Measurements from ENCODE around the gene CD38. TPM values are rescaled to one million over a fixed set of nuclear protein-coding genes. Genes with fewer than 3 reads are reported as not detected.
"Not testable (repeated sequence)": the region's sequence is repeated elsewhere in the genome, so short reads cannot be mapped to it uniquely, and the experiment has no call there.

Gene CD38
- total RNA-seq, 1 experiment from 2014 or later: 0.07 TPM

GRCh38 chr4:15799701-15800100 lies 21.6 kb downstream of the CD38 start:
- Histone ChIP-seq H4K91ac (ENCODE audit: insufficient read length, low read depth, low read length) (no peak overlapping the region), H2AFZ (ENCODE audit: low read length) (no peak overlapping the region), H4K20me1 (ENCODE audit: control insufficient read depth, insufficient read depth, insufficient read length) (no peaks in the 10 kb centered on the region), H3K27ac (ENCODE audit: insufficient read length, low read depth, low read length) (no peak overlapping the region), H2BK5ac (ENCODE audit: insufficient read length, low read length) (no peak overlapping the region), H3K9me3 (ENCODE audit: control insufficient read depth, low read depth, low read length) (no peaks in the 10 kb centered on the region), H3K14ac (ENCODE audit: insufficient read depth, low read length) (no peak overlapping the region), H3K23ac (ENCODE audit: insufficient read length, low read depth, low read length) (no peak overlapping the region), H3K4me1 (ENCODE audit: insufficient read depth, low read length) (no peaks in the 10 kb centered on the region), H2BK120ac (ENCODE audit: low read depth, low read length, poor library complexity, severe bottlenecking) (no peak overlapping the region), H3K4ac (ENCODE audit: low read depth, low read length) (no peak overlapping the region), H2BK20ac (ENCODE audit: low read depth, low read length, poor library complexity, severe bottlenecking) (no peak overlapping the region), H3K4me2 (ENCODE audit: insufficient read depth, insufficient read length, low read length) (no peak overlapping the region), H3K79me2 (ENCODE audit: insufficient read depth, low read length) (no peaks in the 10 kb centered on the region), H4K5ac (ENCODE audit: insufficient read length, low read depth, low read length) (no peak overlapping the region), H3K18ac (ENCODE audit: insufficient read length, low read depth, low read length) (no peak overlapping the region), H3T11ph (ENCODE audit: low read length) (no peak overlapping the region), H2BK12ac (ENCODE audit: insufficient read length, low read depth, low read length) (no peak overlapping the region), H3K27me3 (ENCODE audit: insufficient read depth, low read length) (no peaks in the 10 kb centered on the region), H3K23me2 (ENCODE audit: insufficient read length, low read depth, low read length, poor library complexity, severe bottlenecking) (no peaks in the 10 kb centered on the region), H2BK15ac (ENCODE audit: low read depth, low read length) (no peak overlapping the region), H3K56ac (ENCODE audit: insufficient read length, low read depth, low read length) (no peak overlapping the region), H2AK5ac (ENCODE audit: insufficient read length, low read length) (no peak overlapping the region), H3K9ac (ENCODE audit: extremely low read depth, insufficient read length, low read length) (no peak overlapping the region), H4K8ac (replicated peaks; ENCODE audit: insufficient read length, low read depth, low read length) (no peak overlapping the region), H3K79me1 (ENCODE audit: insufficient read depth, low read depth, low read length, poor library complexity, severe bottlenecking) (no peaks in the 10 kb centered on the region)
- TF ChIP-seq CTCF (conservative IDR thresholded peaks at IDR 0.05): no peak
- peaks cover 0 to 6% of the 10 kb centered on the region in 2 experiments; a peak in 1 of 4 replicates for H3K4me1 Mint-ChIP-seq
- no peak overlapping the region for H3K4me3 Mint-ChIP-seq
- no peak for DNase-seq
- H3K9me3 Mint-ChIP-seq: peaks cover 14 to 15% of the 10 kb centered on the region in 2 experiments
- no peak overlapping the region for H3K27ac Mint-ChIP-seq
- H3K36me3 Mint-ChIP-seq (ENCODE audit: insufficient read depth in 1 of 3, low read depth in 3 of 3): peaks cover 0 to 15% (median 3%) of the 10 kb centered on the region in 3 experiments; a peak in 1 of 7 replicates
- WGBS (ENCODE audit: extremely low coverage, insufficient read length, low lambda C conversion rate): no CpG with 5 or more reads among the region's 2 CpGs
- H3K27me3 Mint-ChIP-seq (ENCODE audit: low read depth): no peaks in the 10 kb centered on the region

GRCh38 chr4:15802497-15802896 lies 24.4 kb downstream of the CD38 start:
- Mint-ChIP-seq H3K36me3 (ENCODE audit: insufficient read depth in 1 of 3, low read depth in 3 of 3) (peaks cover 0 to 15% (median 3%) of the 10 kb centered on the region in 3 experiments; a peak in 1 of 7 replicates), H3K9me3 (peaks cover 14 to 15% of the 10 kb centered on the region in 2 experiments)
- not testable (repeated sequence) for H3K4me1 Mint-ChIP-seq; H2BK15ac ChIP-seq (ENCODE audit: low read depth, low read length); H2AK5ac ChIP-seq (ENCODE audit: insufficient read length, low read length); H3K4me3 Mint-ChIP-seq; H3K4me2 ChIP-seq (ENCODE audit: insufficient read depth, insufficient read length, low read length); H3K79me1 ChIP-seq (ENCODE audit: insufficient read depth, low read depth, low read length, poor library complexity, severe bottlenecking); H3K27me3 ChIP-seq (ENCODE audit: insufficient read depth, low read length); H2BK5ac ChIP-seq (ENCODE audit: insufficient read length, low read length); H3K79me2 ChIP-seq (ENCODE audit: insufficient read depth, low read length); H4K20me1 ChIP-seq (ENCODE audit: control insufficient read depth, insufficient read depth, insufficient read length); H4K5ac ChIP-seq (ENCODE audit: insufficient read length, low read depth, low read length); H3K27ac ChIP-seq (ENCODE audit: insufficient read length, low read depth, low read length); H3K4ac ChIP-seq (ENCODE audit: low read depth, low read length); H3K4me1 ChIP-seq (ENCODE audit: insufficient read depth, low read length); H2BK12ac ChIP-seq (ENCODE audit: insufficient read length, low read depth, low read length); H2BK120ac ChIP-seq (ENCODE audit: low read depth, low read length, poor library complexity, severe bottlenecking); H2BK20ac ChIP-seq (ENCODE audit: low read depth, low read length, poor library complexity, severe bottlenecking); H3K27ac Mint-ChIP-seq; H4K91ac ChIP-seq (ENCODE audit: insufficient read length, low read depth, low read length); DNase-seq; H3K14ac ChIP-seq (ENCODE audit: insufficient read depth, low read length); H3K23me2 ChIP-seq (ENCODE audit: insufficient read length, low read depth, low read length, poor library complexity, severe bottlenecking); H3K23ac ChIP-seq (ENCODE audit: insufficient read length, low read depth, low read length); H4K8ac ChIP-seq (replicated peaks; ENCODE audit: insufficient read length, low read depth, low read length); H3T11ph ChIP-seq (ENCODE audit: low read length); H2AFZ ChIP-seq (ENCODE audit: low read length); H3K18ac ChIP-seq (ENCODE audit: insufficient read length, low read depth, low read length); H3K27me3 Mint-ChIP-seq (ENCODE audit: low read depth); H3K9me3 ChIP-seq (ENCODE audit: control insufficient read depth, low read depth, low read length); H3K9ac ChIP-seq (ENCODE audit: extremely low read depth, insufficient read length, low read length); H3K56ac ChIP-seq (ENCODE audit: insufficient read length, low read depth, low read length)

Data from H9 (cell line).